Measurements from ENCODE around the gene NECTIN1.

Gene NECTIN1

DNA sequence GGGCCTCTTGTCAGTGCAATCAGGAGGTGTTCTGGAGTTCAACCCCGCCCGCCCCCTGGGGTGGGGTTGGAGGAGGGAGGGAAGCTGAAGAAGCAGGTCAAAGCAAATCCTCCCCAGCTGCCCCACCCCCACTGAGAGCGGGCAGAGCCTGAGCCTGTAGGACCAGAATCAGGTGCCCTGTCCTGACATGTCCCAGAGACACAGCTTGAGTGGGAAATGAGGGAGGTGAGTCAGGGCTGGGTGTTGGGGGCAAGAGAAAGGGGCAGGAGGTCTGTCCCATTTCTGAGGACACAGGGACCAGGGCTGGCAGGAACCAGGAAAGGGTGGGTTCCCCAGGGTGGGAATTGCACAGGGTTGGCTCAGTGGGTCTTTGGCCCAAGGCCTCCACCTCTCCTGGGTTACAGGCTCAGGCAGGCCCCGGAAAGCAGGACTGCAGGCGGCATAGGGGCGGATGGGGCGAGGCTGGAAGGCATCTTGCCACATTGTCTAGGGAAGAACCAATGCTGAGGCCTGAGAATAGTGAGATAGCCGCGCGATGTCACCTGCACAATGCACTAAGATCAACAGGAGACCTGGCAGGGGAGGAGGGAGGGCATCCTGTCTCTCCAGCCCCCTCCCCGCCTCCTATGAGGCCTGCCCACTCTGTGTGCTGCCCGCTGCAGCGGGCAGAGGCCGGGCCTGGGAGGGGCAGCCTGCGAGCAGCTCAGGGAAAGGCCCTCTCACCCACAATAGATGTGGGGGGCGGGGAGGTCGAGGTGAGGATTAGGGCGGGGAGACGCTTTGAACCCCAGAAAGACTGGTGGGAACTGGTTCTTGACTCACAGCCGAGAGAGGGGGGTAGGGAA lies 32.4 kb downstream of the NECTIN1 start:
- DNase-seq (ENCODE audit: insufficient read length, low spot score) = no peak
- FAIRE-seq = no peak

DNA sequence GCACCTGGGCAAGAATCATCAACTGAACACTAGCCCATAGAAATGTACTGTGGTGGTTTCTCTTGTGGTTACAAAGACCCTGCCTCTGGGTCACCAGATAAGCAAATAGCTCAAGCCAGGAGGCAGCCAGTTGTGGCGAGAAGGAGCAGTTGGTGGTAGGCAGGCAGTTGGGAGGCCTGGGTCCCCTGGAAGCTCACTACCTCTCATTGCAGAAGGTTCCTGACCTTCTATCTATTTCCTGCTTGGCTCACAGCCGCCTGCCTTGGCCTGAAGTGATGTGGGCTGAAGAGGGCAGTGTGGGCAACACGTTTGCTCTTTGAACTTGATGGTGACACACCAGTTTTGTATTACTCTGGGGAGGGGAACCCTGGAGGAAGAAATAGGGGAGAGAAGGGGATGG lies 34.7 kb downstream of the NECTIN1 start:
- FAIRE-seq (no peak), DNase-seq (ENCODE audit: insufficient read length, low spot score) (no peak)

DNA sequence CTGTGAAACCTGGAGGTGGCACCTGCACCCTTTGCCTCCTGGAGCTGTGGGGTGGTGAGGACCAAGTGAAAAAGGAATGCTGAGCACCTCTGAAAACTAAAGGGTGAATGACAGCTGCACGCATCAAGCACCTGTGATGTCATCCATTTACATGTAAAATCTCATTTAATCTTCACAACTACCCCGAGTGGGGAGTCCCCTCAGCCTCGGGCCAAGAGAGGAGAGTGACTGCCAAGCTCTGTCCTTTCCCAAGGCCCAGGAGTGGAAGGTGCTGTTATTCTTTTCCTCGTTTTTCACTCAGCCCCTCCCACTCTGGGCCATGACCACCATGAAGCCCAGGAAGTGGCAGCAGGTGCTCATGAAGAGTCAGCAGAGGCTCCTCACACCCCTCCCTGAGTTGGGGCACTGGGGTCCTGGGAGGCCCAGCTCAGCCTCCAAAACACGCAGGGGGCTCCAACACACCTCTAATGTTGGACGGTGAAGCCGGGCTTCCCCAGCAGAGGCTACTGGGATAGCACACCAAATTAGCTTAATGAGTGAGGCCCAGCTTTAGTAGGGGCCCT lies 35.7 kb downstream of the NECTIN1 start:
- FAIRE-seq = no peak
- no peak for DNase-seq (ENCODE audit: insufficient read length, low spot score)

DNA sequence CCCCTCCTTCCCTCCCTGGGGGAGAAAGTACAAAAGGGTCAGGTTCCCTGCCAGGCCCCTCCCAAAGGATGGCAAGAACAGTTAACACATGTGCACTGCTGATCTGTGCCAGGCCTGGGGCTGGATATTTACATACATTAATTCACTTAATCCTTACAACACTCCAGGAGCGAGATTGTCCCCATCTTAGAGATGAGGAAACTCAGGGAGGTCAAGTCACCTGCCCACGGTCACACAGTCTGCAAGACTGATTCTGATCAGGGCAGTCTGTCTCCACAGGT lies 36.5 kb downstream of the NECTIN1 start:
- DNase-seq (ENCODE audit: insufficient read length, low spot score) (no peak), FAIRE-seq (no peak)

DNA sequence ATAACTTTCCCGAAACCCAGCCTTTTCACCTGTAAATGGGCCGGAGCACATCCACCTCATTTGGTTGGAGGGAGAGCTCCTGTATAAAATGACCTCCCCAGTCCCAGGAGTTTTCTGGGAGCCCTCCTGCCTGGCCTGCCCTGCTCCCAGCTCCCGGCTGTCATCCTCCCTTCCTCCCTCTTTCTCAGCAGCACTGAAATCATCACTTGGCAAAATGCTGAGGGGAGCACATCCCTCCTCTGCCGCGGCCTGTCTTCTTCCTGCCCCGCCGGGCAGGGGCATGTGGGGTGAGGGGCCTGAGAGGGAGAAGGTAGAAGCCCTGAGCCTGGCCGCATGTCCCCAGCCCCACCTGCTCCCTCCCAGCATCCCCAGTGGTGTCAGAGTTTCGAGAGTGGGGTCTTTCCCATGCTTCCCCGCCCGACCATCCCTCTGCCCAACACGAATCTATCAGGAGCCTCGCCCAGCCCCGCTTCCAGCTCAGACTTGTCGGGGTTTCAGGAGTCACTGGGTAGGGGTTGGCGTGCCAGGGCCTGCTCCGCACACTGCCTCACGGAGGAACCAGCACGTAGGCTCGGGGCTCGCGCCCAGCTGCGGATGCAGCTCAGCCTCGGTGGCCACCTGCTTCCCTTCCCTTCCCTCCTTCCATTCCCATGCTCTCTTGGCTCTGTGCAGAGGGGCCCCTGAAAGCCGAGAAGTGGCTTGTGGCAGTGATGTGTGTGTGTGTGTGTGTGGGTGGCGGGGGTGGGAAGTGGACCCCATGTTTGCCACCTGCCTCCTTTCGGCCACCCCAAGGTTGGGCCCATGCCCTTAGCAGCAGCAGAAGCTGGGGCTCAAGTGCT lies 37.1 kb downstream of the NECTIN1 start:
- DNase-seq (ENCODE audit: insufficient read length, low spot score) = no peak
- no peak for FAIRE-seq

DNA sequence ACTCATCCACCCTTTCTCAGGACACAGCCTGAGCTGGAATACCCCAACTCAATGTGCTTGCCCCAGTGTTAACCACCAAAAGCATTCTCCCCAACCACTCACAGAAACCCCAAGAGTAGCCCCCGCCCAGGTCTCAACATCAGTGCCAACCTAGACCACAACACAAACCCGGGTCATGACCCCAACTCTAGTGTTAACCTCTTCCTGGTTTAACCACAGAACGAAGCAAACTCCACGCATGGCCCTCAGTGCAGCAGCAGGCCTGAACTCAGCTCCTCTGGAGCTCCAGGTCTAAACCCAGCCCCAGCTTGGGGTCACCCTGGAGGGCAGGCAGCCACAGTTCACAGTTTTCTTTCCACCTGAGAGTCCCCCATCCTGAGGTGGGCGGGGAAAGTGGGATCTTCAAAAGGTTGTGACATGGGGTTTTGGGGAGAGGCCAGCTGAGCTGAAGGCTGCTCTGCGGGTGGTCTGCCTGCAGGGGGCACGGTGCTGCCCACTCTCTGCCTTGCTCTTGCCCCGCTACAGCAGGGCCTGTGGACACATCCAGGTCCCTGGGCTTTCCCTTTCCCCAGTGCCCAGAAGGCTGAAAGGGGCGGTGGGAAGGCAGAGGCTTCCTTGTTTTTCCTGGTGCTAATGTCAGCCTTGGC lies 37.9 kb downstream of the NECTIN1 start:
- no peak for DNase-seq (ENCODE audit: insufficient read length, low spot score)
- FAIRE-seq = no peak

DNA sequence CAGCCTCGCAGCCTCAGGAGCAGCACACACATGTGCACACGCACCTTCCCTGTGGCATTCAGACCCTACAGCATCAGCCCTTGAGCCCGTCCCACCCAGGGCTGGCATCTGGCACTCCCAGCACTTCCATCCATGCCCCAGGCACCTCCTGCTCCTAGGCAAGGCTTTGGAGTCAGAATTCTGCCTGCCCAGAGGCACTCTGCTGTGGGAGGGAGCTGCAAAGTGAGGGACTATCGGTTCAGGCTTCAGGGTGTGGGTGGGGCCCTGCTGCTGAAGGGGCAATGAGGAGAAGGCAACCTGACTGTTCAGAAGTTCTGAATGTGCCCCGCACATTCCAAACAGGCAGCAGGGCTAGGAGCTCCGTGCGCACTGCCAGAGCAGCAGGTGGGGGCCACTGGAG lies 39.7 kb downstream of the NECTIN1 start:
- no peak for FAIRE-seq
- DNase-seq (ENCODE audit: insufficient read length, low spot score) = no peak

DNA sequence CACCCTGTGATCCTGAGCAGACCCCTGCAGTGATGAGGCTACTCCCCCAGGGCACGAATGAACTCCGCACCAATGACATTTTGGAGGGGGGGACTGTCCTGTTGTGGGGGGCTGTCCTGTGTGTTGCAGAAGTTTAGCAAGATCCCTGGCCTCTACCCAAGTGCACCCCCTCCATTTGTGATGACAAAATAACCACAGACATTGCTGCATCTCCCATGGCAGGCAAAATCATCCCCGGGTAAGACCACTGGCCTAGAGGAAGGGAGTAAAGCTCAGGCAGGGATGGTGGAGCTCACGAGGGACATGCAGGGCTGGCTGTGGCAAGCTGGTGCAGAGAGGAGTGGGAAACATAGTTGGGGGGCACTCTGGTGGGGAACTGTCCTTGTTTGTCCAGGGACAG lies 40.6 kb downstream of the NECTIN1 start:
- DNase-seq (ENCODE audit: insufficient read length, low spot score) (no peak), FAIRE-seq (no peak)

DNA sequence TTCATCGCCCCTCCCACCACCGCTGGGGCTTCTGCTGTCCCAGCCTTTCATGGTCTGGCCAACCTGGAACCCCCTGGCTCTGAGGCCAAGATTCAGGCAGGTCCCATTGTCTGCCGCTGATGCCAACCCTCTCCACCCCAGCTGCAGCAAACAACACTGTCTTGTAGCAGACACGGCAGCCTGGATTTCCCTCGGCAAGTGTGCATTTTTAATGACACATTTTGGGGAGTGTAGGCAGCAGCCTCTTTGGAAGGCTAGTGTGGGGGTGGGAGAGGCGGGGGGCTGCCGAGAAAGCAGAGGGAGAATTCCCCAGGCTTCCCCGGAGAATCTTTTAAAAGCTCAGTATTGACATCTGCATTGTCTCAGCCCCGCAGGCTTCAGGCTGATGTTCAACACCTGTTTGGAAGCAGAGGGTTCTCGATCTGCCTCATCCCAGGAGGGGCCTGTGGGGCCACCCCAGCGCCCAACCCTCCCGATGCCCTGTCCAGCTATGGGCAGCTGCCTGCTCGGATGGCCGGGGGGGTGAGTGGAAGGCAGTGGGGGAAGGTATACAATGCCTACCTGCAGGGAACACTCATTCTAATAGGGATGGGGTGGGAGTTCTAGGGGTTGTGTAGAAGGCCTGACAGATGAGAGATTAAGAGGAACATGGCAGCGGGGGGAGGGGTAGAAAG lies 41.5 kb downstream of the NECTIN1 start:
- DNase-seq (ENCODE audit: insufficient read length, low spot score) = no peak
- FAIRE-seq = no peak

DNA sequence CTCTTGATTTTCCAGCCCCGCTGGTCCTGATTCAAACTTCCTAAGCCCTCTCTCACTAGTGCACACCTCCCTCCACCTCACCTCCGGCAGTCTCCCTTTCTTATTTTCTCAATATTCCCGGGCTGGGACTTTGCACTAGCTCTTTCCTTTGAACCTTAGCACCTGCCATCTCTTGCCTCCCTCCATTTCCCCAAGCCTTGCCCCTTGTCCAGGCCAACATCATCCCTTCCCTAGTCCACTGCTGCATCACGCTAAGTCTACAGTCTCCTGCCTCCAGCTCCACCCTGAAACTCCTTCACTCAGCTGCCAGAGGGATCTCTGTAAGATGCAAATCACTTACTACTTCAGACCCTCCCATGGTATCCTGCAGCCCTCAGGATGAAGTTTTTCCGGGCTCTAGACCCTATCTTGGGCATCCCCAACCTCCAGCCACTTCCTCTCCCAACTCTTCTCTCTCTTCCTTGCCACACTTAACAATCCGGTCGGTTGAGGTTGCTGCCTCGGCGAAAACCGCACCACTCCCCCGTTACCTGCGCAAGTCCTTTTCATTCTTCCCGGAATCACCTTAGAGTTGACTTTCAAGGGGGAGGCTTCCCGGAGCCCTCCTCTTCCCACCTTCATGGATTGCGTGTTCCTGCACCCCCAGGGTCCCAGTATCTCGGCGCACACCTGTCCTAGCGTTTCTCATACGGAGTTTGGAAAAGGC lies 42.7 kb downstream of the NECTIN1 start:
- DNase-seq (ENCODE audit: insufficient read length, low spot score) = no peak
- no peak for FAIRE-seq

DNA sequence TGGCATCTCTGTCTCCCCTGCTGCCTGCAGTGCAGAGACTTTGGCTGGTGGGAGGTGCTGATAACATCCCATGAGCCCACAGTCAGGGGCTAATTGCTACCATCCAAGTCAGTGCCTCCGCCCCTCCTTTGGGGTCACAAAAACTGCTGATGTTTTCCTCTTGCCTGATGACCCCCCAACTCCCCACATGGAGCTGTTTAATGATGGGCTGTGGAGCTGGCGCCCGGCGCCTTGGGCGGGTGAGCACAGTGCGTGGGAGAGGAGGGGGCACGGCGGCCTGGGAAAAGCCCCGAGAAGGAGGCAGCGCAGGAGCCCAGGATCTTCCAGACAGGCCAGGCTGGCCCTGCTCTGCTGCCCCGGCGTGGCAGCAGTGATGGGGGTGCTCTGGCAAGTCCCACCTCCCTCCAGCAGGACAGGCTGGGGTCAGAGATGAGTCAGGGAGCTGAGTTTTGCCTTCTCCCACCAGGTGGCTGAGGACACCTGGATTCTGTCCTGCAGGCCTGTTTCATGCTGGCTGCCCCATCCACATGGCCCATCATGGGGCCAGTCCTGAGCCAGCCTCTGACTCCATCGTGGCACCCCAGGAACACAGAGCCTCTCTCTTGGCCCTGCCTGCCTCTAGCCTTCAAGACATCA lies 43.8 kb downstream of the NECTIN1 start:
- no peak for FAIRE-seq
- no peak for DNase-seq (ENCODE audit: insufficient read length, low spot score)

DNA sequence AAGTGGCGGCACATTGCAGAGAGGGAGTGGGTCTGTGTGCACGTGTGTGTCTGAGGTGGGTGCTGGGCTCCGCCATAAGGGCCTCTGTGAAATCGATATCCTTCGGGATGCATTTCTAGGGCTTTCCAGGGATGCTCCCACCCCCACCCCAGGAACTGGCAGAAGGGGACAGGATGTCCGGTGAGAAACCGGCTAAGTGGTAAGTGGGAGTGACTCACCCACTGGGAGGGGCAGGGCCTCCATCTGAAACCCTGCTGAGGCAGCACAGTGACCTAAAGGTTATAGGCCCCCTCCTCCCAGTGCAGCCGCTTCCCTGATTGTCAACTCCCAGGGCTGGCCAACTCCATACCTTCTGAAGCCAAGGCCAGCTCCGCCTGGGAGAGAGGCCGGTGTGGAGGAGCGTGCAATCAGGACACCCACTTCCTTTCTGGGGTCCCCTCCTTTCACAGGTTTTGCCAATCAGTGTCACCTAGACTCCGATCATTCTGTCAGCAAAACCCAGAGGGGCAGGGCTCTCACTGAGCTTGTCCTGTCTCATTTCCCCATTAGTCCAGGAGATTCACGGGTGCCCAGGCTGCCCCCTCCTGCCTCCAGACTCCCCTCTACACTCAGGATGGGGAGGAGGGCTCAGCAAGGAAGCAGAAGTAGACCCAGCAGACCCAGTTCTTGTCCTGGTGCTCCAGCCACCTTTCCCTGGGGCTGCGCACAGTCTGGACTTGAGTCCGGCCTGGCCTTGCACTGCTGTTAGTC lies 44.5 kb downstream of the NECTIN1 start:
- DNase-seq (ENCODE audit: insufficient read length, low spot score) (peak; percentile 84), FAIRE-seq (peak; percentile 83)

DNA sequence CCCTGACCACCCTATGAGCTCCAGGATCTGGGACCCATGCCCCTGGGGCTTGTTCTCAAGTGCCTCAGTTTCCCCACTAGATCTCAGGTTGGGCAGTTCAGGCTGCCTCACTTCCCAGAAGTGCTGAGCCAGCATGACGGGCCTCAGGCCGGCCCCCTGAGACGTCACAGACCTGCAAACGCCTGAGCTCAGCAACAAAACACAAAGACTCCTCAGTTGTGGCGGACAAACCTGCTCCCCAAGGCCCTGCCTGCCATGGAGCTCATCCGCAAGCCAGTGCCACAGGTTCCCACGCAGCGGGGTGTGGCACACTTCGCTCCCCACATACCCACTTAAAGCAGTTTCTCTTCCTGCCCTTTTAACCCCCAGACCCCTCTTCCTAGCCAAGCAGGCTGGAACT lies 45.2 kb downstream of the NECTIN1 start:
- DNase-seq (ENCODE audit: insufficient read length, low spot score) = no peak
- no peak for FAIRE-seq

DNA sequence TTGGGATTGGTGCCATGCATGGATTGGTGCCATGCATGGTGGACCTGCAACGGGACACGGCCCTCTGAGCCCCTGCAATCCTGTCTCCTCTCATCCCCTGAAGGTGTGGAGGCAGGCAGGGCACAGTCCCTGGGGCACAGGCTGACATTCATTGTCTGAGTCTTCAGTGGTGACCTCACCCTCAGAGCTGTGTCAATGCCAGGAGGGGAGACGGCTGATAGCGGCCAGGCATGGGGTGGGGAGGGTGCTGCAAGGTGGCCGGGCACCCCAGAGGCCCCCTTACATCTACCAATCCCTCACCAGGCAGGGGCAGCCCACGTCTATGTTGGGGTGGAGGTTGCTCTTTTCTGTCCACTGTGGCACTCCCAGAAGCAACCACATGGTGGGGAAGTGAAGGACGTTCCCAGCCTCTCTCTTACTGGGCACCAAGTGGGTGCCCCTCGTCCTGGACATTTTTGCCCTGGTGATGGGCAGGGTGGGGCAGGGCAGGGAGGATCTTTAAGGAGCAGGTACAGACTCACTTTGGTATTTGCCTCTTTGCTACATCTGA lies 47.6 kb downstream of the NECTIN1 start:
- DNase-seq (ENCODE audit: insufficient read length, low spot score) (no peak), FAIRE-seq (no peak)

DNA sequence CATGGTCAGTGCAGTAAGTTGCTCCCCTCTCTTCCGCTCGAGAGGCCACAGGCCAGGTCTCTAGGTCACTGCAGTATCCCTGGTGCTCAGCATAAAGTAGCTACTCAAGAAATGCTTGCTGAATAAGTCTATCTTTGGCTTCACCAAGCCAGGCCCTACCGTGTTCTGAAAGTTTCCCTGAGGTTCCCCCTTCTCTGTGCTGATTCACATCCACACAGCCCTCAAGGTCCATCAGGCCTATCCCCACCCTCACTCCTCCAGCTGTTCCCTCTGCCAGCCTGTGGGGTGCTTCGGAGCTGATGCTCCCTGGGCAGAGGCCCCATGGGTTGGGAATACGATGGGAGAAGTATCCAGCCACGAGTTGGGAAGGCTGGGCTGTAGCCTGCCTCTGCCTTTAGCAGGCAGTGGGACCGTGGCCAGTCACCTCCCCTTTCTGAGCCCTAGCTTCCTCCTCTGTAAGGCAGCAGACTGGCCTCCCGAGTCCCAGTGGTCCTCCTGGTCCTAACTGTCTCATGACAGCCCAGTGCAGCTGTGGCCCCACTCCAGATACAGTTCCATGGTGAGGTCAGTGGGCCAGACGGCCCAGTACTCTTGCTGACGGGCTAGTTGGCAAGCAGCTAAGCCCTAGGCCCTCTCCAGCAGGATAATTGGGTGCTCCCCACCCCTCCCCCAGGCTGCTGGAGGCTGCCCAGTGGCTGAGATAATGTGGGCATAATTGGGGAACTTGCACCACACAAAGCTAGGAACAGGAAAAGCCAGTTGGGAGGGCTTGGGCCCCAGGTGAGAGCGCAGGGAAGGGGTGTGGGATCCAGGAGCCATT lies 48.2 kb downstream of the NECTIN1 start:
- DNase-seq (ENCODE audit: insufficient read length, low spot score) = no peak
- no peak for FAIRE-seq

DNA sequence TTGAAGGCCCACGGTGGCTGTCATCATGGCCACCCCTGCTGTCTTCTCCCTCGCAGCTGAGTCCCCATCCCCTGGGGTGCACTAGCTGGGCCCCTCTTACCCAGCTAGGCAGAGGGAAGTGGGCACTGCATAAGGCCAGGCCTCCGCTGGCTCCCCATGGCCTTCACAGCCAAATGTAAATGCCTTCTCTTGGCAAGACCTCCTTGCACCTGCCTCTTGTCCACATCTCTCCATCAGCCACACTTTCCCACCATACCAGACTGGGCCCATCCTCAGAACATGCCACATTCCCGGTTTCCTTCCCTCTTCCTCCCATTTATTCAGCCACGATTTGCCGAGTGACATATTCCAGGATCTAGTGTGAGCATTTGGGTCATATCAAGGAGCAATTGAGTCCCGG lies 49.7 kb downstream of the NECTIN1 start:
- no peak for DNase-seq (ENCODE audit: insufficient read length, low spot score)
- FAIRE-seq = no peak

DNA sequence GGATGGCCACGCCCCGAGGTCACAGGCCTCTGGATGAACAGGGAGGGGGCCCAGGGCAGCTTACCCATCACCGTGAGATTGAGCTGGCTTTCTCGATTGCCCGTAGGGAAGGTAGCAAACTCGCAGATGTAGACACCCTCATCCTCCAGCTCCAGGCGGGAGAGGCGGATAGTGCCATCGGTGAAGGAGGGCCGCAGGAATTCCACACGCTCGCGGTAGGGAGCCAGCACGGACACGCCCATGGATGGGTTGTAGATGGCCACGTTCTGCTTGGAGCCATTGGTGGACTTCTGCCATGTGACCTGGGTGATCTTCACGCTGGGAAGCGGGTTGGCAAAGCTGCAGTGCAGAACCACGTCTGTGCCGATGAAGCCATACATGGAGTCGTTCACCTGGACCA lies 50.6 kb downstream of the NECTIN1 start:
- DNase-seq (ENCODE audit: insufficient read length, low spot score) = no peak
- no peak for FAIRE-seq

DNA sequence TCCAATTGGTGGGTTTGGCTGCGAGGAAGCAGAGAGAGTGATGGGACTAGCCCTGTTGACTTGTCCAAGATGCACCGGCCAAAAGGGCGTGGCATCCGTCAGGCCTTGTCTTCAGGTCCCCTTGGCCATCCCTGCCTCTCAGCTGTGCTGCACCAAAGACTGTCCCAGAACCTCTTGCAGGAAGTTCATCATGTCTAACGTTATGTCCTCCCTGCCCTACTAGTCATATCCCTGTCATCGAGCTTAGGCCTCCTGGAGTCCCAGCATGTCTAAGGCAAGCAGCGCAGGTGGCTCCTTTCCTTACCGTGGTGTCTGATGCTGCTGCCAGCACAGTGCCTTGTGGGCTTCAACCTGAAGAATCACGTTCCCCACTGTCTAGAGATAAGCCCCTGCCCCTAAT lies 51.2 kb downstream of the NECTIN1 start:
- FAIRE-seq = no peak
- DNase-seq (ENCODE audit: insufficient read length, low spot score) = no peak
